K562 (cell line): ENCODE results near the gene TTLL8. TPM values are rescaled to one million over a fixed set of nuclear protein-coding genes. Genes with fewer than 3 reads are reported as not detected.

ENCODE experiments used
- ATAC-seq: fragments of 200-7000 bp; cut with Tn5 transposase; 3 replicates; pipeline ENCODE4 v1.9.1; 2020; ENCODE audit warnings: moderate library complexity
- BruUV-seq: library from RNA; stranded (reverse); fragments of 400-500 nt; replicated peaks from 2 replicates; lab custom pipeline; 2021; lab: Mats Ljungman, UMichigan
- CTCF ChIA-PET: fragments of 300-600 bp; formaldehyde crosslinking; extraction: SDS; loops from one replicate; lab custom pipeline; 2021; ENCODE audit warnings: low intra/inter-chr PET ratio; lab: Yijun Ruan, JAX
- POLR2A ChIA-PET: fragments of 300-600, 350-650 bp; sonication (Branson Sonifier 250); formaldehyde crosslinking; extraction: SDS; loops from one replicate; lab custom pipeline; 2021; ENCODE audit warnings: antibody characterized with exemption, inconsistent platforms; lab: Yijun Ruan, JAX
- DNase-seq, 4 experiments: peaks; one replicate each; pipeline versions ENCODE4 v3.0.0 to v3.0.0-alpha.2; 2011 to 2018; ENCODE audit warnings: low spot score in 3 of 4, mixed read lengths in 3 of 4; ENCODE audit errors: extremely low read depth in 1 of 4
- FAIRE-seq: peaks from 2 replicates; lab custom pipeline; 2011; peaks lifted over from hg19 to GRCh38; lab: Jason Lieb, UNC
- H2AFZ ChIP-seq: 2 replicates; pipeline ENCODE4 v1.6.0; 2011; ENCODE audit warnings: low read depth, low read length, control low read depth, inconsistent platforms
- H3K27ac ChIP-seq: fragments of 200-600 bp; 3 replicates; pipeline ENCODE4 v1.8.0; 2011; ENCODE audit warnings: low read depth, mild to moderate bottlenecking, control low read depth, inconsistent platforms, low read length, moderate library complexity, mixed read lengths; ENCODE audit errors: extremely low read depth
- H3K27me3 ChIP-seq, 2 experiments: fragments of 300-600 bp in 1 of 2; 2 replicates in 1 of 2; 3 replicates in 1 of 2; pipeline versions ENCODE4 v1.6.0 to v1.8.0; 2011; ENCODE audit warnings: inconsistent platforms in 2 of 2, low read length in 2 of 2, mild to moderate bottlenecking in 1 of 2, mixed read lengths in 1 of 2, moderate library complexity in 1 of 2; ENCODE audit not compliant: control insufficient read depth in 2 of 2, insufficient read depth in 2 of 2
- H3K36me3 ChIP-seq: fragments of 300-600 bp; 3 replicates; pipeline ENCODE4 v1.8.0; 2011; ENCODE audit warnings: mild to moderate bottlenecking, low read length, inconsistent platforms; ENCODE audit not compliant: control insufficient read depth, insufficient read depth
- H3K4me1 ChIP-seq, 2 experiments: fragments of 200-600 bp in 1 of 2; replicated peaks in 1 of 2; 2 replicates in 1 of 2; 3 replicates in 1 of 2; pipeline versions ENCODE4 v1.5.1 to v1.8.0; 2011; ENCODE audit warnings: inconsistent platforms in 2 of 2, low read length in 2 of 2, mild to moderate bottlenecking in 1 of 2, mixed read lengths in 1 of 2, moderate library complexity in 1 of 2; ENCODE audit not compliant: control insufficient read depth in 2 of 2, insufficient read depth in 2 of 2
- H3K4me2 ChIP-seq: 2 replicates; pipeline ENCODE4 v1.6.1; 2011; ENCODE audit warnings: low read length, control low read depth, inconsistent platforms, mixed read lengths; ENCODE audit not compliant: insufficient read depth
- H3K4me3 ChIP-seq: fragments of 200-600 bp; sonication (generic), shearing (Covaris generic); 2 replicates; pipeline ENCODE4 v1.5.1; 2016; ENCODE audit warnings: control low read depth, inconsistent platforms
- H3K79me2 ChIP-seq: fragments of 200-600 bp; 3 replicates; pipeline ENCODE4 v1.8.0; 2011; ENCODE audit warnings: low read length, inconsistent platforms; ENCODE audit not compliant: control insufficient read depth, insufficient read depth
- H3K9ac ChIP-seq, 2 experiments: 2 replicates each; pipeline versions ENCODE4 v1.6.0 to v1.6.1; 2011; ENCODE audit warnings: low read depth in 2 of 2, low read length in 2 of 2, control low read depth in 1 of 2, inconsistent platforms in 1 of 2, mild to moderate bottlenecking in 1 of 2, mixed read lengths in 1 of 2; ENCODE audit not compliant: insufficient read depth in 1 of 2
- H3K9me1 ChIP-seq: one replicate; pipeline ENCODE4 v1.6.0; 2011; ENCODE audit warnings: inconsistent platforms, mild to moderate bottlenecking, low read length, moderate library complexity; ENCODE audit not compliant: control insufficient read depth, insufficient read depth
- H3K9me3 ChIP-seq: replicated peaks from 2 replicates; pipeline ENCODE4 v1.5.1; 2011; ENCODE audit warnings: low read depth, low read length, inconsistent platforms; ENCODE audit not compliant: control insufficient read depth, insufficient read depth
- H4K20me1 ChIP-seq: replicated peaks from 2 replicates; pipeline ENCODE4 v1.6.1; 2011; ENCODE audit warnings: low read length, inconsistent platforms, mixed read lengths; ENCODE audit not compliant: control insufficient read depth, insufficient read depth
- ATF7 ChIP-seq: fragments of 450-650 bp; IDR thresholded peaks from 2 replicates; pipeline ENCODE4 v1.7.1; 2014; ENCODE audit warnings: mild to moderate bottlenecking, moderate library complexity
- CREBBP ChIP-seq: IDR thresholded peaks from one replicate; pipeline ENCODE4 v1.6.1; 2012; ENCODE audit warnings: low read depth, mild to moderate bottlenecking, control low read depth, inconsistent platforms, low read length
- NFE2L1 ChIP-seq: fragments of 450-650 bp; IDR thresholded peaks from 2 replicates; pipeline ENCODE4 v1.6.1; 2016; ENCODE audit warnings: missing genetic modification characterization, low read depth, mild to moderate bottlenecking, missing compliant biosample characterization, moderate library complexity, borderline replicate concordance
- PHB2 ChIP-seq: fragments of 450-650 bp; IDR thresholded peaks from 2 replicates; pipeline ENCODE4 v1.6.1; 2017; ENCODE audit warnings: low read depth
- RBBP5 ChIP-seq: fragments of 200-600 bp; sonication (generic); IDR thresholded peaks from 2 replicates; pipeline ENCODE4 v1.6.1; 2012; ENCODE audit warnings: borderline replicate concordance, mild to moderate bottlenecking, low read length, control low read depth, inconsistent platforms; ENCODE audit not compliant: insufficient read depth, poor library complexity, severe bottlenecking
- TAF7 ChIP-seq: fragments of 450-650 bp; IDR thresholded peaks from 2 replicates; pipeline ENCODE4 v1.6.1; 2016; ENCODE audit warnings: missing genetic modification characterization, missing compliant biosample characterization
- WGBS: fragments of 100-300 bp; shearing (Covaris generic); methylation state at CpG from one replicate; pipeline ENCODE4 v1.1.6; 2016; ENCODE audit warnings: low coverage, mixed read lengths; ENCODE audit not compliant: insufficient coverage; ENCODE audit errors: missing lambda C conversion rate; 5-methylcytosine and 5-hydroxymethylcytosine counted together
- in situ Hi-C: fragments of 300-500 bp; cut with MboI; formaldehyde crosslinking; loops from 4 replicates; pipeline ENCODE4 v1.15.0; 2018; ENCODE audit warnings: inconsistent platforms, mixed read lengths
- intact Hi-C: fragments of 100-400 bp; cut with micrococcal nuclease; formaldehyde crosslinking; loops from 2 replicates; pipeline ENCODE4 v1.14.2; 2022
- polyA plus RNA-seq, 8 experiments: library from polyadenylated mRNA; depleted of rRNA in 4 of 8; stranded (reverse) in 5 of 8; unstranded in 3 of 8; fragments of >200 nt; fragmentation: Nextera tagmentation in 2 of 8; fragmentation: Illumina TruSeq in 1 of 8; extraction: Ambion mirVana in 2 of 8; extraction: Trizol in 1 of 8; gene quantifications; 2 replicates each; pipeline versions ENCODE4 v1.2.1 to v1.2.3, GENCODE V29; 2011 to 2014; ENCODE audit warnings: inconsistent platforms in 1 of 8, missing spikeins in 1 of 8
- total RNA-seq, 7 experiments: library from RNA; depleted of rRNA in 6 of 7; stranded (reverse); fragments of >200 nt in 6 of 7; fragmentation: Illumina TruSeq in 2 of 7; extraction: Trizol in 2 of 7; gene quantifications; 2 replicates each; pipeline versions ENCODE4 v1.2.1 to v1.2.3, GENCODE V29; 2011 to 2021; ENCODE audit warnings: low replicate concordance in 1 of 7
- TF ChIP-seq, protein P1 (sequence below): sonication (generic); formaldehyde crosslinking; IDR thresholded peaks from 2 replicates; pipeline ENCODE4 v1.8.0; 2022; ENCODE audit warnings: mild to moderate bottlenecking, missing genetic modification reagents
- TF ChIP-seq, protein P2 (sequence below), 2 experiments: fragments of 150-350 bp in 1 of 2; IDR thresholded peaks; 2 replicates each; pipeline ENCODE4 v1.6.1; 2012 to 2016; ENCODE audit warnings: low read depth in 2 of 2, low read length in 2 of 2, mild to moderate bottlenecking in 1 of 2, moderate library complexity in 1 of 2
- TF ChIP-seq, protein P3 (sequence below): sonication (generic); formaldehyde crosslinking; IDR thresholded peaks from 2 replicates; pipeline ENCODE4 v1.4.0; 2020; ENCODE audit warnings: mild to moderate bottlenecking, missing genetic modification reagents

Gene TTLL8
- total and polyA plus RNA-seq, 9 of the 15 experiments (the other 6 are each of a cell fraction or from before 2014, with no cell fraction given) = not detected

DNA sequence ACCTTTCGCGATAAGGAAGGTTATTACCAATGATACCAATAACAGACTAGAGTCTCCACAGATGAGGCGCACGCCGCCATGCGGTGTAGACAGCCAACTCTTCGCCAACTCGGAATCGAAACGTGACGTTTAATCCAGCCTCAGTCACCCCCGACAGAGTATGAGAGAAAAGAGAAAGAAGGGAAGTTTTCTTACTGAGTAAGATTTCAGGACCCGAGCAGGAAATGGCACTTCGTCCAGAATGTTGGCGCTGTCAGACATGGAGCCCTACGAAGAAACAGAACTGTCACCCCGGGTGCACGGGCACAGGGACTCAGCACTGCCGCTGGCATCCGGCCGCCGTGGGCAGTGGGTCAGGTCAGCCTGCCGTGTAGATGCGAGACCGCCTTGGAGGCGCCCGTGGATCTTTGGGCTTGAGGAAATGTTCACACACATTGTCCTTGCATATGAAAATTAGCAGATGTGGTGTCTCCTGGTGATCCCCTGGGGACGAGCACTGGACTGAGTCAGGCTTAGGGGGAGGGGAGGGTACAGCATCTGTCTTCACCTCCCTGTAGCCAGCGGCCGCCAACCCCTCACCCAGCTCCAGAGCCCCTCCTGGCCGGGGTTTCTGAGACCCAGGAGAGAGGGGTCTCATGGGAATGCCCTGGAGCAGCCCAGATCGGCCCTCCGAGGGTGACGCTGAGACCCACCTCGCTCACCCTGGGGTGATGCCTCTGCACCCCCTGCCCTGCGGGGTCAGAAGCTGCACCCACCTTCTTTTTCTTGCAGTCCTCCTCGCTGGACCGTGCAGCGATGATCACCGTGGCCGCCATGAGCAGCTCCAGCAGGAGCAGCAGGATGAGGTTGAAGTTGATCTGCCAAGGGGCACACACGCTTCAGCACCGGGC lies 18.8 kb upstream of the TTLL8 start:
- Histone ChIP-seq H3K9me1 (no peaks in the 10 kb centered on the region), H3K9me3 (no peaks in the 10 kb centered on the region), H3K27me3 (no peaks in the 10 kb centered on the region), H3K4me3 (no peak overlapping the region), H2AFZ (no peak overlapping the region), H3K4me2 (no peak overlapping the region), H3K4me1 (peaks cover 0 to 36% of the 10 kb centered on the region in 2 experiments; a peak in 2 of 5 replicates), H4K20me1 (no peaks in the 10 kb centered on the region), H3K27ac (no peak overlapping the region), H3K9ac (no peak overlapping the region; a peak in 1 of 4 replicates), H3K36me3 (no peaks in the 10 kb centered on the region), H3K79me2 (no peaks in the 10 kb centered on the region)
- POLR2A ChIA-PET = interaction anchor here (0.6 kb wide), 1 partner anchor 28 kb away, joined by 3 read pairs; no protein-coding TSS in a partner anchor
- in situ Hi-C loops (no loop called here), intact Hi-C loops (no loop called here)
- ATAC-seq (no peak), FAIRE-seq (no peak), DNase-seq (no peak)
- BruUV-seq = no TSS peak
- CTCF ChIA-PET = no interaction called here
- 64% methylated on average over 30 of the region's 43 CpGs for WGBS
- TF ChIP-seq NFE2L1 (tag) (no peak), ATF7 (no peak), TAF7 (tag) (no peak), CREBBP (no peak), RBBP5 (no peak), PHB2 (no peak)
- TF ChIP-seq, protein P1, sequence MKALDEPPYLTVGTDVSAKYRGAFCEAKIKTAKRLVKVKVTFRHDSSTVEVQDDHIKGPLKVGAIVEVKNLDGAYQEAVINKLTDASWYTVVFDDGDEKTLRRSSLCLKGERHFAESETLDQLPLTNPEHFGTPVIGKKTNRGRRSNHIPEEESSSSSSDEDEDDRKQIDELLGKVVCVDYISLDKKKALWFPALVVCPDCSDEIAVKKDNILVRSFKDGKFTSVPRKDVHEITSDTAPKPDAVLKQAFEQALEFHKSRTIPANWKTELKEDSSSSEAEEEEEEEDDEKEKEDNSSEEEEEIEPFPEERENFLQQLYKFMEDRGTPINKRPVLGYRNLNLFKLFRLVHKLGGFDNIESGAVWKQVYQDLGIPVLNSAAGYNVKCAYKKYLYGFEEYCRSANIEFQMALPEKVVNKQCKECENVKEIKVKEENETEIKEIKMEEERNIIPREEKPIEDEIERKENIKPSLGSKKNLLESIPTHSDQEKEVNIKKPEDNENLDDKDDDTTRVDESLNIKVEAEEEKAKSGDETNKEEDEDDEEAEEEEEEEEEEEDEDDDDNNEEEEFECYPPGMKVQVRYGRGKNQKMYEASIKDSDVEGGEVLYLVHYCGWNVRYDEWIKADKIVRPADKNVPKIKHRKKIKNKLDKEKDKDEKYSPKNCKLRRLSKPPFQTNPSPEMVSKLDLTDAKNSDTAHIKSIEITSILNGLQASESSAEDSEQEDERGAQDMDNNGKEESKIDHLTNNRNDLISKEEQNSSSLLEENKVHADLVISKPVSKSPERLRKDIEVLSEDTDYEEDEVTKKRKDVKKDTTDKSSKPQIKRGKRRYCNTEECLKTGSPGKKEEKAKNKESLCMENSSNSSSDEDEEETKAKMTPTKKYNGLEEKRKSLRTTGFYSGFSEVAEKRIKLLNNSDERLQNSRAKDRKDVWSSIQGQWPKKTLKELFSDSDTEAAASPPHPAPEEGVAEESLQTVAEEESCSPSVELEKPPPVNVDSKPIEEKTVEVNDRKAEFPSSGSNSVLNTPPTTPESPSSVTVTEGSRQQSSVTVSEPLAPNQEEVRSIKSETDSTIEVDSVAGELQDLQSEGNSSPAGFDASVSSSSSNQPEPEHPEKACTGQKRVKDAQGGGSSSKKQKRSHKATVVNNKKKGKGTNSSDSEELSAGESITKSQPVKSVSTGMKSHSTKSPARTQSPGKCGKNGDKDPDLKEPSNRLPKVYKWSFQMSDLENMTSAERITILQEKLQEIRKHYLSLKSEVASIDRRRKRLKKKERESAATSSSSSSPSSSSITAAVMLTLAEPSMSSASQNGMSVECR (CRISPR knock-in tag) = no peak
- TF ChIP-seq, protein P2, sequence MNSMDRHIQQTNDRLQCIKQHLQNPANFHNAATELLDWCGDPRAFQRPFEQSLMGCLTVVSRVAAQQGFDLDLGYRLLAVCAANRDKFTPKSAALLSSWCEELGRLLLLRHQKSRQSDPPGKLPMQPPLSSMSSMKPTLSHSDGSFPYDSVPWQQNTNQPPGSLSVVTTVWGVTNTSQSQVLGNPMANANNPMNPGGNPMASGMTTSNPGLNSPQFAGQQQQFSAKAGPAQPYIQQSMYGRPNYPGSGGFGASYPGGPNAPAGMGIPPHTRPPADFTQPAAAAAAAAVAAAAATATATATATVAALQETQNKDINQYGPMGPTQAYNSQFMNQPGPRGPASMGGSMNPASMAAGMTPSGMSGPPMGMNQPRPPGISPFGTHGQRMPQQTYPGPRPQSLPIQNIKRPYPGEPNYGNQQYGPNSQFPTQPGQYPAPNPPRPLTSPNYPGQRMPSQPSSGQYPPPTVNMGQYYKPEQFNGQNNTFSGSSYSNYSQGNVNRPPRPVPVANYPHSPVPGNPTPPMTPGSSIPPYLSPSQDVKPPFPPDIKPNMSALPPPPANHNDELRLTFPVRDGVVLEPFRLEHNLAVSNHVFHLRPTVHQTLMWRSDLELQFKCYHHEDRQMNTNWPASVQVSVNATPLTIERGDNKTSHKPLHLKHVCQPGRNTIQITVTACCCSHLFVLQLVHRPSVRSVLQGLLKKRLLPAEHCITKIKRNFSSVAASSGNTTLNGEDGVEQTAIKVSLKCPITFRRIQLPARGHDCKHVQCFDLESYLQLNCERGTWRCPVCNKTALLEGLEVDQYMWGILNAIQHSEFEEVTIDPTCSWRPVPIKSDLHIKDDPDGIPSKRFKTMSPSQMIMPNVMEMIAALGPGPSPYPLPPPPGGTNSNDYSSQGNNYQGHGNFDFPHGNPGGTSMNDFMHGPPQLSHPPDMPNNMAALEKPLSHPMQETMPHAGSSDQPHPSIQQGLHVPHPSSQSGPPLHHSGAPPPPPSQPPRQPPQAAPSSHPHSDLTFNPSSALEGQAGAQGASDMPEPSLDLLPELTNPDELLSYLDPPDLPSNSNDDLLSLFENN (IDR thresholded peaks at IDR 0.05; ENCODE audit: low read depth in 2 of 2, low read length in 2 of 2) = no peak
- TF ChIP-seq, protein P3, sequence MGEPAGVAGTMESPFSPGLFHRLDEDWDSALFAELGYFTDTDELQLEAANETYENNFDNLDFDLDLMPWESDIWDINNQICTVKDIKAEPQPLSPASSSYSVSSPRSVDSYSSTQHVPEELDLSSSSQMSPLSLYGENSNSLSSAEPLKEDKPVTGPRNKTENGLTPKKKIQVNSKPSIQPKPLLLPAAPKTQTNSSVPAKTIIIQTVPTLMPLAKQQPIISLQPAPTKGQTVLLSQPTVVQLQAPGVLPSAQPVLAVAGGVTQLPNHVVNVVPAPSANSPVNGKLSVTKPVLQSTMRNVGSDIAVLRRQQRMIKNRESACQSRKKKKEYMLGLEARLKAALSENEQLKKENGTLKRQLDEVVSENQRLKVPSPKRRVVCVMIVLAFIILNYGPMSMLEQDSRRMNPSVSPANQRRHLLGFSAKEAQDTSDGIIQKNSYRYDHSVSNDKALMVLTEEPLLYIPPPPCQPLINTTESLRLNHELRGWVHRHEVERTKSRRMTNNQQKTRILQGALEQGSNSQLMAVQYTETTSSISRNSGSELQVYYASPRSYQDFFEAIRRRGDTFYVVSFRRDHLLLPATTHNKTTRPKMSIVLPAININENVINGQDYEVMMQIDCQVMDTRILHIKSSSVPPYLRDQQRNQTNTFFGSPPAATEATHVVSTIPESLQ = no peak
